GM19035 (cell line): ENCODE results near the gene IREB2.

Experiments
- ATAC-seq: cut with Tn5 transposase; IDR thresholded peaks from one replicate; pipeline ENCODE4 v1.9.1; 2021; ENCODE audit not compliant: unreplicated experiment

Gene IREB2

DNA sequence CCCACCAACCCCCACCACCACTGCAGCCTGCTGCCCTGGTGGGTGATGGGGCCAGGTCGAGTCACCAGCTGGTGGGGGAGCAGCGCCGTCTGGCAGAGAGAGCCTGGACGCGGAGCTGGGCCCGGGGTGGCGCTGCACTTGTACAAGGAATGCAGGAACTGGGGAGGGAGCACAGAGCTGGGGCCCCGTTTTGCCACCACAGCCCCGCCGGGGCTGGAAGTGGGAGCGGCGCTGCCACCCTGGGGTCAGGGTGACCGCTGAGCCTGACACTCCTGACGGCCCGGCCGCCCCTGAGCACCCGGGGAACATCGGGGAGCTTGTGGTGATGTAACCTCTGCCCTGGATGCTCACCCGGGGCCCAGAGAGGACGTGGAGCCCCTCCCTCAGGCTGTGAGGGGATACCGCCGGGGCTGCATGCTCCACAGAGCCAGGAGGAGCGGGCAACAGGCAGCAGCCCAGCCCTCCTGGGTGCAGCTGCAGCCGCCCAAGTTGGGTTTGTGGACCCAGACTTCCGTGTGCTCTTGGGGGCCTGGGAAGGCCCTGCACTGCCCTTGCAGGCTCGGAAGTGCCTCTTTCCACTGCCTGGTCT lies 32.6 kb upstream of the IREB2 start:
- ATAC-seq, result no peak

DNA sequence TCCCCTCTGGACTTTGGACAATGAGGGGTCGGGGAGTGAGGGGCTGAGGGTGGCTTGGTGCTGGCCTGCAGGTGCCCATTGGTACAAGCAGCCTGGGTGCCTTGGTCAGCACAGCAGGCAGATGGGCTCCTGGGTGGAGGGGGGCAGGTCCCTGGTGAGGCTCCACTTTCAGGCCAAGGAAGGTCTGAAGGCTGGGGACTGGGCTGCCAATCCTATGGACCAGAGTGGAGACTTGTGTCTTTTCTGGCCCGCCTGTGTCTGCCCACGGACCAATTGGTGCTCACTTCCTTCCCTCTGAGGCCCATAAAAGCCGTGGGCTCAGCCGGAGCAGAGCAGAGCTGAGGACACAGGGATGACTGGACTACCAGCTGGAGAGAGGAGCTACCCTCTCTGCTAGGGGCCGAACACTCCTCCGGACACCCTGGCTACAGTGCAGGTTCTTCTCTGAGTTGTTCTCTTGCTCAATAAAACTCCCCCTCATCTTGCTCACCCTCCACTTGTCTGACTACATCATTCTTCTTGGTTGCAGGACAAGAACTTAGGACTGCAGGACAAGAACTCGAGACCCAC lies 31.9 kb upstream of the IREB2 start:
- ATAC-seq, result no peak

DNA sequence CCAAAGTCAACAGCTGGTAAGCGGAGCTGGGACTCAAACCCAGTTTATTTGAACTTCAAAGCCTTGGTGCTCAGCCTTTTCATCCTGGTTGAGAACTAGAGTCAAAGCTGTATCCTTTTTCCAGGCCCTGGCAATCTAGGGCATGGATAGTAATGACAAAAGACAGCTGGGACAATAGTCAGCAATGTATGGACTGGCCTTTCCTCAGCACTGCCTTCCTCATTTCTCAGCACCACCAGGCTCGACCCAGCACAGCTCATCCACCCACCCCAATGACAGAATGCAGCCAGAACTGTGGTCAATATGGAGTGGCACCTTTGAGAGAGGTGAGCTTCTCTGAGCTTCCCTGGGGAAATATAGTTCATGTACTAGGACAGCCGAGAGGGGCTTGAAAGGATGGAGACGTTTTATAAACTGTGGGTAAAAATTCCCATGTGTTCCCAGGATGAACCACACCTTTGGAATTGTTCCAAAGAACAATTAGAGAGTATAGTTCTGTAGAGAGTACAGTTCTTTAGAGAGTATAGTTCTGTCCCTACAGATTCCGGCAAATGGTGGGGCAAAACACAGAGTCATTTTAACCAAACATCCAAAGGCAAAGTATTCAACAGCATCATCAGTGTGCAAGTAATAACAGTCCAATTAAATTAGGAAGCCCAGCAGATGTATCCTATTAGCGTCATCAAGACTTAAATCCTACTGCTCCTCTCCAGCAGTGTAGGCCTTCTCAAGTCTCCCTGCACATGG lies 30.2 kb upstream of the IREB2 start:
- ATAC-seq, result no peak

DNA sequence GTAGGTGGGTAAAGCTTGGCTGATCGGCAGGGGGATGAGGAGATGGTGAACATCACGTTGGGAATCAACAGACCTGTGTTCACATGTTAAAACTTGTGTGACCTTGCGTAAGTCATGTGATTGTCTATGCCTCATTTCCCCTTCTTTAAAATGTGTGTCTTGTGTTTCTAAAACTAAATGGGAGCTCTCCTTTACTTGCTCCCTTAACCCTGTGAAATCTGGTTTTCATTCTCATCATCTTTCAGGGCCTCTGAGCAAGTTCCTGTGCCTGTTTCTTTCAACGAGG lies 29.7 kb upstream of the IREB2 start:
- no peak for ATAC-seq

DNA sequence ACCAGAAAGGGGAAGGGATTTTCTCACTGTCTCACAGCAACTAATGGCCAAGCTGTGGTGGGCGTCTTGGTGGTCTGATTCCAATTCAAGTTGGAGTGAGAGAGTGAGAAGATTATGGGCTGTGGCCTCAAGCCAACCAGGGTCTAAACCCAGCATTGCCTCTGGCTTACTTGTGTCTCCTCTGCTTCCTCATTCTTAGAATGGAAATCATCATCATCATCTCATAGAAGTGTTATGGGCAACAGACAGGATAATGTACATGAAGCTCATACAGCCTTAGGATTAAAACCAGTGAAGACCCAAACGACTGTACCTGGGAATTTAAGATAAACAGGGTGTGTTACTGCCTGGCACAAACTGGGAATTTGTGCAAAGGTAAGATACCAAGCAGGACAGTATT lies 29.1 kb upstream of the IREB2 start:
- no peak for ATAC-seq

DNA sequence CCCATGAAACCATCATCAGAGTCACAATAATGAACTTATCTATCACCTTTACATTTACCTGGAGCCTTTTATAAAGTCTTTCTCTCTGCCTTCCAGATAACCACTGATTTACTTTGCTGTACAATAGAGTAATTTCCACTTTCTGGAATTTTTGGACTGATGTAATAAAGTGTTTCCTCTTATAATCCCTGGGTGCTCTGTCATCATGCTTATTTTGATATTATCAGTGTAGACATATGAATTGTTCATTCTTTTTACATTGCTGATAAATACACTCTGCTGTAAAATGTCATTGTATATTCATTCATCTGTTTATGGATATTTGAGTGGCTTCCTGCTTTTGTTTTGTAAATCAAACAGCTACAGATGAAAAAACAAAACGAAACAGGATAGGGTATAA lies 27.0 kb upstream of the IREB2 start:
- no peak for ATAC-seq

DNA sequence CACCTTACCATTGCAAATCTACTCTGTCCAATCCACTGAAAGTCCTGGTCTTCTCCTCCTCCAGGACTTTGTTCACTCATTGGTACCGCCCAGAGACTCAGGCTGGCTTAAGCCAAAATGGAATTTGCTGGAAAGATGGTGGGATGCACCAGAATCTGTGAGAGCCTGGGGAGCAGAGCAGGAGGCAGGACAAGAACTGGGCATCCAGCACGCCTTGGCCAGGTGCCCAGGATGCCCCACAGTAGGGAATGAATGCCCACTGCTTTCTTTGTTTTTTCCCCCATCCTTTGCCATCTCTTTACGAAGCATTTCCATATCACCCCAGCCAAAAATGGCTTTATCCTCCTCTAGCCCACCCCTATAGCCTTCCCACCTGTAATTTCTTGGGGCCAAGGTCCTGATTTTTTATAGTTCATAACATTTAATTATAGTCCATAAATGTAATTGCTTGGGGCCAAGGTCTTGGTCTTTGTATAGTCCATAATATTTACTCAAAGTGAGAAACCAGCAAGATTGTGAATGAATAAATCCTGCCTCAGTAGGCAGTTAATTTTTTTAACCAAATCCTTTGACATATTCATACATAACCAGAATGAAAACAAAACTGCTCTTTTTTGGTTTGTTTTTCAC lies 23.3 kb upstream of the IREB2 start:
- ATAC-seq, result no peak

DNA sequence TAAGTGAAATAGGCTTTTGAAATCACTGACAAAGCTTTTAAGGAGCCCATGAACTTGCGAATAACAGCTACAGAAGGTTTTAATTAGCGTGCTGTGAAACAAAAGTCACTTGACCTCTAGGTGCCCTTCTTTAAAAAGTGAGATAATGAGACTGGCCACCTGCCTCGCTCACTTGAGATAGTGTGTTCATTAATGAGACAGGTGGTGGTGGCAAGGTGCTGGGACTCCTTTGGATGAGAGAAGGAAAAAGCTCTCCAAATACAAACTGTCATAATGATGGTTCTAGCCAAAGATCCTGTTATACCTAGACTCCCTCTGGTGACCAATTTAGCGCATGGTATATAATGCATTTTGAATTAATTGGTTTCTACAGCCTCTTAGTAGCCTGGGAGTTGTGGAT lies 22.7 kb upstream of the IREB2 start:
- ATAC-seq, result no peak

DNA sequence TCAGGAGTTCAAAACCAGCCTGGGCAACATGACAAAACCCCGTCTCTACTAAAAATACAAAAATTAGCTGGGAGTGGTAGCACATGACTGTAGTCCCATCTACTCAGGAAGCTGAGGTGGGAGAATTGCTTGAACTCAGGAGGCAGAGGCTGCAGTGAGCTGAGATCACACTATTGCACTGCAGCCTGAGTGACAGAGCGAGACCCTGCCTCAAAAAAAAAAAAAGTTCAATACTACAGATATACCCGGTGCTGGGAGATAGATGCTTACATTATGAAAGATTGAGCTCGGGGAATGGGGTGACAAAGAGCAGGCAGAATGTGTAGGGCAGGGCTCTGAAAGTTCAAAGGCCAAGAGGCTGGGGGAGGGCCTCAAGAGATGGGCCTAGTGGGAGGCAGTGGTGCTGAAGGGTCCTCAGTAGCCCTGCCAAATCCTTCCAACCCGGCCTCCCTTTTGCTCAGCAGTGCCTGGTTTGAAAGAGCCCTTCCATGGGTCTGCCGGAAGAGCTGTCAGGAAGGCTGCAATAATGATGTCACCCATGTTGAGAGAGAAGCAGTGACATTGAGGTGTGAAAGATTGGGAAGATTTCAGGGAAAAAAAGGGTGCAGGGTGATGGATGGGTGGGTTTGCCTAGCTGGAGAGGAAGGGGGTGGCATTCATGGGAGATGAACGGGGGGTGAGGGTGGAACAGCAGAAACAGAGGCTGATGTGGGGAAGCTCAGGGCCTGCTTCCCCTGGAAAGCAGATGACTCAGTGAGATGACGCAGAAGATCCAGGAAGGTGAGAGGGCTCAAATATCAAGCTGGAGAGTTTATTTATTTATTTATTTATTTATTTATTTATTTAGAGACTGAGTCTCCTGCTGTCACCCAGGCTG lies 20.0 kb upstream of the IREB2 start:
- ATAC-seq, result no peak

DNA sequence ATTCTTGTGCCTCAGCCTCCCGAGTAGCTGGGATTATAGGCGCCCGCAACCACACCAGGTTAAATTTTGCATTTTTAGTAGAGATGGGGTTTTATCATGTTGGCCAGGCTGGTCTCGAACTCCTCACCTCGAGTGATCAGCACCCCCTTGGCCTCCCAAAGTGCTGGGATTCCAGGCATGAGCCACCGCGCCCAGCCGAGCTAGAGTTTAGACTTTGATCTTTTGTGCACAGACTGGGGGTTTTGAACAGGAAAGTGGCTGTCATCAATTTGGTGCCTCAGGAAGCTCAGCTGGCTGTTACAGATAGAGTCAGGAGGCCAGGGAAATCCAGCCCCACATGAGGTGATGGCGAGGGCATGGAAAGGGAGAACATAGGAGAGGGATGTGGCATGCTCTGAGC lies 19.3 kb upstream of the IREB2 start:
- ATAC-seq, result no peak

DNA sequence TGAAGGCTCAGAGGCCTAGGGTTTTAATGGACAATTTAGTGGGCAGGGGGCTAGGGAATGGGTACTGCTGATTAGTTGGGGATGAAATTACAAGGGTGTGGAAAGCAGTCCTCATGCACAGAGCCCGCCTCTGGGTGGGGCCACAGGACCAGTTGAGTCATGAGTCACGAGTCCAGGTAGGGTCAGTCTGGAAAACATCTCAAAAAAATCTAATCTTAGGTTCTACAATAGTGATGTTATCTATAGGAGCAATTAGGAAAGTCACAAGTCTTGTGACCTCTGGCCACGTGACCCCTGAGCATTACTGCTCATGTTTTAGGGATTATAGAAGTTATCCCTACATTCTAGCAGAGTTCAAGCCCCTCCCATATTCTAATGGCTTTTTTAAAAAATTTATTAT lies 18.6 kb upstream of the IREB2 start:
- no peak for ATAC-seq

DNA sequence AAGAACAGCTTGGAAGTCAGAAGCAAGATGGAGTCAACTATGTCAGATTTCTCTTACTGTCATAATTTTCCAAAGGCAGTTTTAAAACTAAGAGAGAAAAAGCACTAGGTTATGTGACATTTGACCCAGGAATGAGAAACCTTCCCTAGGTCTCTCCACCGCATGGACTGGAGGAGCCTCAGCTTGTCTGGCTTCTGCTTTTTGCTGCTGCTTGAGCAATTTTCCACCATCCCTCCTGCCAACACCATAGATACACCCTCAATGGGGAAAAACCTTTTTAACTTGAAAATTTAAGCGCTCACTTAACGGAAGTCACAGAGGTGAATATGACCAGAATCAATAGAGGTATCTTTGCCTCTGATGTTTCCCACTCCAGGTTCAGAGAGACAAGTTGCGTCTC lies 17.8 kb upstream of the IREB2 start:
- ATAC-seq, result no peak

DNA sequence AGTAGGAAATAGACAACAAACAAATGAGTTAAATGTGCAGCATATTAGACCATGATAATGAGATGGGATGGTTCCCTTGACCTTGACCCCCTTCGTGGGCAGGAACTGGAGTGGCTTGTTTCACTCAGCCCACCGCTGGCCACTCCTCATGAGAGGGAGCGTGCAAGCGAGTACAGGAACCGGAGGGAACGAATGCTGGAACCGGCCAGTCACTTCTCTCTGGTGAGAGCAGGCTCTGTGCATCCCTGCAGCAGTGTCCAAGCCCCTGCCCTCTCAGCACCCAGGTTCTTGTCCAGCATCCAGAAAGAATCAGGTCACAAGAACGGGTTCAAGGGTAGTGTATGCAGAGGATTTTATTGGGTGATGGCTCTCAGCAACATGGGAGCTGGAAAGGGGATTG lies 17.2 kb upstream of the IREB2 start:
- ATAC-seq, result no peak

DNA sequence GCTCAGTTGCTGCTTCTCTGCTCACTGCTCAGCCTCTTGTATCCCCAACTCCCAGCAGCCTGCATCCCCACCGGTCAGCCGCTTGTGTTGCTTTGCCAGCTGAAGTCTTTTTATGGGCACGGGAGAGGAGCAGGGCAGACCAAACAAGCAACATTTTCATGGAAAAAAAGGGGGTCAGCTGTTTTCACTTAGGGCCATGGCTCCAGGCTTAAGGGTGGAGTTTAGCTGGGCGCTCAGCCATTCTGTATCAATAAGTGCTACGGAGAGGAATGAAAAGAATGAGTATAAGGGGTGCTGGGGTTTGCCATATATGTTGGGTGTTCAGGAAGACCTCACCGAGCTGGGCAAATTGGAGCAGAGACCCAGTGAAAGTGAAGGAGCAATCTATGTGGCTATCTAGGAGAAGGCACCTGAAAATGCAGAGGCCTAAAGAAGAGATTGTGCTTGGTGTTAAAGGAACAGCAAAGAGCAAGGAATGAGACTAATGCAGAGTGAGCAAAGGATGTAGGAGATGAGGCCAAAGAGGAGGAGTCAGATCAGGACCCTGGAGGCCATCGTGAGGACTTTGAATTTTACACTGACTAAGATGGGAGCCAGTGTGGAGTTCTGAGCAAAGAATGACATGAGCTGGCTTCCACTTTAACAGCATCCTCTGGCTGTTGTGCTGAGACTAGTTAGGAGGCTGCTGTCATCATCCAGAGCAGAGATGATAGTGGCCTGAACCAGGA lies 16.6 kb upstream of the IREB2 start:
- no peak for ATAC-seq

DNA sequence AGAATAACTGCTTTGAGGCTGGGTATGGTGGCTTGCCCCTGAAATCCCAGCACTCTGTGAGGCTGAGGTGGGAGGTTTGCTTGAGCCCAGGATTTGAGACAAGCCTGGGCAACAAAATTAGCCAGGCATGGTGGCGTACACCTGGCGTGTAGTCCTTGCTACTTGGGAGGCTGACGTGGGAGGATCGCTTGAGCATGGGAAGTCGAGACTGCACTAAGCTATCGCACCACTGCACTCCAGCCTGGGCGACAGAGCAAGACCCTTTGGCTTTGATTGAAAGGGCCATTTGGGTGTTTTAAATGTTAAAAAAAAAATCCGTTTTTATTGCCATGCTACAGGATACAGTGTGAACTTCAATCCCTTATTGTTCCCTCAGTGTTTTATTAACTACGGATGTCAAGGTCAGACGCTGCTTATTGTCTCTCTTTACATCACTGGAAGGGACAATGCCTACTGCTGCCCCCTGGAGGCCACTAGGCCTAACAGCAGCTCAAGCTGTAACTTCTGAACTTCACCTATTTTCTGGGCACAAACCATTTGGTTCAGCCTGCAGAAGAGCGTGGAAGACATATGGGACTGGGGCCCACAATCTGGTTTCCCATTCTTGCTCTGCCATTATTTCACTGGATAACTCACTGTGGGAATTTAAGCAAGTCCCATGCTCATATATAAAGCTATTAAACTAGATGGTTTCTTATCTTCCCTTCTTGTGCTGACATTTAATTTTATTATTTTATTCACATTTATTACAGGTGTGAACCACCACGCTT lies 15.3 kb upstream of the IREB2 start:
- ATAC-seq, result no peak

DNA sequence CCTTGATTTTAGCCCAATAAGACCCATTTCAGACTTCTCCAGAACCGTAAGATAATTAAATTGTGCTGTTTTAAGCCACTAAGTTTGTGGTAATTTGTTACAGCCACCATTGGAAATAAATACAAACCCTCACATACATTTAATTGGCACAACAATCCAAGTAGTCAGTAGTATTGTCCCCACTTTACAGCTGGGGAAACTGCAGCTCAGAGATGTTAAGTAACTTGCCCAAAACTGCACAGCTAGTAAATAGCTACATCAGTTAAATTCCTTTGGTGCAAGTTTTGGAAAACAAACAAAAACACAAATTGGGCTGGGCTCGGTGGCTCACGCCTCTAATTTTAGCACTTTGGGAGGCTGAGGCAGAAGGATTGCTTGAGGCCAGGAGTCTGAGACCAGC lies 13.3 kb upstream of the IREB2 start:
- ATAC-seq, result no peak

DNA sequence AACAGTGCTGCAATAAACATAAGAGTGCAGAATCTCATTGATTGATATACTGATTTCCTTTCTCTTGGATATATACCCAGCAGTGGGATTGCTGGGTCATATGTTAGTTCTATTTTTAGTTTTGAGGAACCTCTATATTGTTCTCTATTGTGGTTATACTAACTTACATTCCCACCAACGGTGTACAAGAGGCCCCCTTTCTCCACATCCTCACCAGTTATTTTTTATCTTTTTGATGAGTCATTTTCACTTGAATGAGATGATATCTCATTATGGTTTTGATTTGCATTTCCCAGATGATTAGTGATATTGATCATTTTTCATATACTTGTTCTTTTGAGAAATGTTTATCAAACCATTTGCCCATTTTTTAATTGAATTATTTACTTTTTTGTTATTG lies 12.4 kb upstream of the IREB2 start:
- ATAC-seq, result no peak

DNA sequence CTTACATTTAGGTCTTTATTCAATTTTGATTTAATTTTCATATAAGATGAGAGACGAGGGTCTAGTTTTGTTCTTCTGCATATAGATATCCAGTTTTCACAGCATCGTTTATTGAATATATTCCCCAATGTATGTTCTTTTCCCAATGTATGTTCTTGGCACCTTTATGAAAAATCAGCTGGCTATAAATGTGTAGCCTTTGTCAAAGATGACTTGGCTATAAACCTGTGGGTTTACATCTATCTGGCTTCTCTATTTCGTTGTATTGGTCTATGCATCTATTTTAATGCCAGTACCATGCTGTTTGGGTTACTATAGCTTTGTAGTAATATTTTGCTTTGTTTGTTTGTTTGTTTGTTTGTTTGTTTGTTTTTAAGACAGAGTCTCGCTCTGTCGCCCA lies 11.7 kb upstream of the IREB2 start:
- ATAC-seq, result no peak

DNA sequence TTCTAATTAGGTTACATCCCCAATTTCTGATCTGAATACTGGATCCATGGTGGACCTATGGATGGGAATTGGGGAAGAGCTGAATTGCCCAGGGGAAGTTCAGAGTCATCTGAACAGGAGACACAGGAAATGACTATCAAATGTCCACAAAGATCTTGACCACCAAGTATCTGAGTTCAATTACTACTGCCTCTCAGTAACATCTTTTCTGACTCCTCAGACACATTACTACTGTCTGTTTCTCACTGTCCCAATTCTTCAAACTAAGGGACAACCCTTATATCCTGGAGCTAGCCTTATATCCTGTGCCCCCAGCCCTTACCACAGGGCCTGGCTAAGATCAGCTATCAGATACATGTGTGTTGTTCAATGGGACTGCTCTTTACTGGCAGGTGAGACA lies 10.1 kb upstream of the IREB2 start:
- ATAC-seq, result no peak

DNA sequence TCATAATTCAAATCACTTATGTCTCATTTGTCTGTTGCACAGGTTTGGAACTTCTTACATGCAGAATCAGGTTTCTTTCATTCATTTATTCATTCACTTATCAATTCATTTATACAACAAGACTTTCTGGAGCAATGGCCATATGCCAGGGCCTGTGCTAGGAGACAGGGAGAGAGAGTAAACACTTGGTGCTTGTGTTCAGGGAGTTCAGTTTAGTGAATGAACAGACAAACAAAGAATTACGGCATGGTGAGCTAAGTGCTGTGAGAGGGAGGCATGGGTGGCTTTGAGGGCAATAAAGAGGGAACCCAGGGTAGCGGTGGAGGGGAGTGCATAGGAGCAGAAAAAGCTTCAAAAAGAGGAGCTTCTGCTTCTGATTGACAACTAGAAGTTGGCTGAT lies 8.5 kb upstream of the IREB2 start:
- no peak for ATAC-seq
